HT-29 (cell line): ENCODE data around the gene SH3RF1. TPM values are rescaled to one million over a fixed set of nuclear protein-coding genes. Genes with fewer than 3 reads are reported as not detected.
A peak's percentile ranks its signal among the peaks of the same experiment; 100 is the strongest.

Experiments used
- DNase-seq: peaks from one replicate; pipeline ENCODE4 v3.0.0-alpha.2; 2015; ENCODE audit warnings: low spot score
- total RNA-seq: library from RNA; depleted of rRNA; stranded (reverse); fragments of >200 nt; shearing (Covaris generic); gene quantifications from 2 replicates; pipeline ENCODE4 v1.2.3, GENCODE V29; 2014

The SH3RF1 gene
- total RNA-seq, 1 experiment from 2014 or later, result 14.6 TPM

- peak; percentile 19 for DNase-seq
Measured at GRCh38 chr4:169252339-169253112, 18.2 kb downstream of the SH3RF1 start.

- peak; percentile 65 for DNase-seq
Measured at GRCh38 chr4:169251291-169252235, 19.2 kb downstream of the SH3RF1 start.

GRCh38 chr4:169250796-169251195 lies 20.0 kb downstream of the SH3RF1 start:
- peak; percentile 14 for DNase-seq

- DNase-seq, result no peak
Measured at GRCh38 chr4:169249999-169250398, 20.8 kb downstream of the SH3RF1 start.

GRCh38 chr4:169249214-169249973 lies 21.4 kb downstream of the SH3RF1 start:
- DNase-seq, result peak; percentile 61

GRCh38 chr4:169248645-169249044 lies 22.1 kb downstream of the SH3RF1 start:
- no peak for DNase-seq

- no peak for DNase-seq
Measured at GRCh38 chr4:169246957-169247396, 23.8 kb downstream of the SH3RF1 start.

GRCh38 chr4:169246279-169246678 lies 24.5 kb downstream of the SH3RF1 start:
- no peak for DNase-seq

- no peak for DNase-seq
Measured at GRCh38 chr4:169245061-169245460, 25.7 kb downstream of the SH3RF1 start.

GRCh38 chr4:169243825-169244609 lies 26.7 kb downstream of the SH3RF1 start:
- DNase-seq, result no peak

- no peak for DNase-seq
Measured at GRCh38 chr4:169241464-169241863, 29.3 kb downstream of the SH3RF1 start.

GRCh38 chr4:169239221-169239905 lies 31.4 kb downstream of the SH3RF1 start:
- no peak for DNase-seq

- no peak for DNase-seq
Measured at GRCh38 chr4:169238445-169238844, 32.3 kb downstream of the SH3RF1 start.

- DNase-seq, result no peak
Measured at GRCh38 chr4:169236873-169237626, 33.7 kb downstream of the SH3RF1 start.

- DNase-seq, result no peak
Measured at GRCh38 chr4:169236078-169236477, 34.7 kb downstream of the SH3RF1 start.

- no peak for DNase-seq
Measured at GRCh38 chr4:169234137-169234855, 36.5 kb downstream of the SH3RF1 start.

- no peak for DNase-seq
Measured at GRCh38 chr4:169233691-169234090, 37.1 kb downstream of the SH3RF1 start.

- no peak for DNase-seq
Measured at GRCh38 chr4:169231647-169232262, 39.0 kb downstream of the SH3RF1 start.
